Stomach (tissue), 4 donors: ENCODE results near the gene ATP6V0D1.

Experiments used
- CTCF ChIP-seq, 7 experiments: fragments of 450-650 bp in 4 of 7; fragments of 200-600 bp in 3 of 7; sonication (generic) in 3 of 7; IDR thresholded peaks; one replicate each; pipeline ENCODE4 v1.5.1; 2016 to 2019; ENCODE audit warnings: antibody characterized with exemption in 7 of 7, control low read depth in 2 of 7, mild to moderate bottlenecking in 1 of 7
- EP300 ChIP-seq: sonication (generic); formaldehyde crosslinking; IDR thresholded peaks from one replicate; pipeline ENCODE4 v1.6.1; 2017; ENCODE audit warnings: antibody characterized with exemption
- POLR2A ChIP-seq, 4 donors: fragments of 450-650 bp; IDR thresholded peaks; one replicate each; pipeline ENCODE4 v1.6.1; 2016; ENCODE audit warnings: antibody characterized with exemption in 4 of 4, control low read depth in 2 of 4, mild to moderate bottlenecking in 1 of 4, moderate library complexity in 1 of 4

DNA sequence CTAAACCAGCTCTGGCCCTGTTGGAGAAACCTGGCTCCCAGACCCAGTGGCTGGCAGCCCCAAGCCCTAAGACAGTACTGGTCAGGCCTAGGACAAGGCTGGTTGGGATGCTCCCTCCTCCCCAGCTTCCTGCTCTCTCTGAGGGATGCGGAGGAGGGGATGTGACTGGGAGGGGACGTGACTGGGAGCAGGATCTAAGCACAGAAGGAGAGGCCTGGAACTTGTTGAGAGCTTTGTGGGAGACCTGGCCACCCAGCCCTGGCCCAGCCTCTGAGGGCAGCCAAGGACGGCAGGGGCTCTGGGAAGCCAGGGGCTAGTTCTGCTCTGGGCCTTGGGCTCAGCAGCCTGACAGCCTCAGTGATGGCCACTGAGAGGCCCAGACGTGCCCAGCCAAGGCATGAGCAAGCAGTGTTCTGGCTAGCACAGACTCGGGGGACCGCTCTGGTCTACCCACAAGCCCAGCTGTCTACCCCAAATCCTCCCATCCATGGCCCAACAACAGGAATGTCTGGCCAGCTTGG, 22.8 kb downstream of the ATP6V0D1 start:
- TF ChIP-seq POLR2A (IDR thresholded peaks at IDR 0.05): no peak
- no peak for TF ChIP-seq CTCF (IDR thresholded peaks at IDR 0.05)
- TF ChIP-seq EP300: no peak
